GM23248 (cell line): ENCODE data around the gene P2RX3.

Experiments used
- EZH2 ChIP-seq: fragments of 200-600 bp; sonication (generic); IDR thresholded peaks from 2 replicates; pipeline ENCODE4 v1.6.1; 2018; ENCODE audit warnings: antibody characterized with exemption, mild to moderate bottlenecking; ENCODE audit not compliant: insufficient read depth, poor library complexity, severe bottlenecking
- EZH2phosphoT487 ChIP-seq: fragments of 200-600 bp; sonication (generic); IDR thresholded peaks from 2 replicates; pipeline ENCODE4 v1.6.1; 2018; ENCODE audit warnings: antibody characterized with exemption, moderate library complexity, mild to moderate bottlenecking, low read depth; ENCODE audit not compliant: insufficient read depth

- TF ChIP-seq EZH2, result no peak
- no peak for TF ChIP-seq EZH2phosphoT487
These were observed 59.3 kb downstream of the P2RX3 start for GRCh38 chr11:57397394-57397990.
